CD4-positive, alpha-beta memory T cell (primary cell): Measurements from ENCODE around the gene ALK. TPM values are rescaled to one million over a fixed set of nuclear protein-coding genes. Genes with fewer than 3 reads are reported as not detected.

Experiments
- CTCF ChIA-PET: fragments of 350-600 bp; sonication (Branson Sonifier 250); formaldehyde crosslinking; loops from one replicate; lab custom pipeline; 2021; ENCODE audit warnings: inconsistent platforms; ENCODE audit not compliant: partially characterized antibody; lab: Charles Lee
- POLR2A ChIA-PET: fragments of 350-600 bp; sonication (Branson Sonifier 250); formaldehyde crosslinking; loops from one replicate; lab custom pipeline; 2021; ENCODE audit not compliant: partially characterized antibody; lab: Charles Lee
- DNase-seq, 5 donors: peaks; one replicate each; pipeline versions ENCODE4 v3.0.0 to v3.0.0-alpha.2; 2020 to 2022; ENCODE audit warnings: mixed read lengths in 1 of 5
- H3K27ac ChIP-seq: one replicate; pipeline ENCODE4 v1.7.0; 2013; ENCODE audit warnings: low read depth, low read length
- H3K27me3 ChIP-seq: 2 replicates; pipeline ENCODE4 v1.7.0; 2013; ENCODE audit warnings: mild to moderate bottlenecking, low read length, moderate library complexity; ENCODE audit not compliant: insufficient read depth
- H3K36me3 ChIP-seq: 2 replicates; pipeline ENCODE4 v1.7.0; 2013; ENCODE audit warnings: mild to moderate bottlenecking, low read length, moderate library complexity; ENCODE audit not compliant: insufficient read depth
- H3K4me1 ChIP-seq: 2 replicates; pipeline ENCODE4 v1.7.0; 2013; ENCODE audit warnings: mild to moderate bottlenecking, low read length, moderate library complexity; ENCODE audit not compliant: insufficient read depth
- H3K4me3 ChIP-seq, 2 donors: one replicate each; pipeline ENCODE4 v1.7.0; 2013; ENCODE audit warnings: low read length in 2 of 2, mild to moderate bottlenecking in 1 of 2
- H3K9me3 ChIP-seq, 2 donors: one replicate each; pipeline ENCODE4 v1.7.0; 2013; ENCODE audit warnings: low read length in 2 of 2, control low read depth in 1 of 2; ENCODE audit not compliant: control insufficient read depth in 1 of 2
- H3K27ac Mint-ChIP-seq, 7 donors: one replicate each; pipeline ENCODE4 v1.8.0; 2020 to 2021; ENCODE audit warnings: mixed read lengths in 7 of 7, mild to moderate bottlenecking in 6 of 7, inconsistent platforms in 3 of 7, moderate library complexity in 3 of 7
- H3K27me3 Mint-ChIP-seq, 2 donors: one replicate each; pipeline ENCODE4 v1.8.0; 2020 to 2021; ENCODE audit warnings: mixed read lengths in 2 of 2
- H3K36me3 Mint-ChIP-seq, 2 donors: one replicate each; pipeline ENCODE4 v1.8.0; 2020 to 2021; ENCODE audit warnings: mixed read lengths in 2 of 2, inconsistent platforms in 1 of 2, mild to moderate bottlenecking in 1 of 2
- H3K4me1 Mint-ChIP-seq, 4 donors: one replicate each; pipeline ENCODE4 v1.8.0; 2020 to 2021; ENCODE audit warnings: mixed read lengths in 4 of 4, mild to moderate bottlenecking in 1 of 4
- H3K4me3 Mint-ChIP-seq, 8 donors: one replicate each; pipeline ENCODE4 v1.8.0; 2020 to 2021; ENCODE audit warnings: mixed read lengths in 8 of 8, mild to moderate bottlenecking in 7 of 8, moderate library complexity in 6 of 8, inconsistent platforms in 3 of 8
- H3K9me3 Mint-ChIP-seq, 8 donors: one replicate each; pipeline ENCODE4 v1.8.0; 2020 to 2021; ENCODE audit warnings: mixed read lengths in 8 of 8, mild to moderate bottlenecking in 5 of 8, inconsistent platforms in 3 of 8, moderate library complexity in 1 of 8
- intact Hi-C: fragments of 100-400 bp; cut with micrococcal nuclease; formaldehyde crosslinking; loops from one replicate; pipeline ENCODE4 v1.15.1; 2023
- polyA plus RNA-seq, 2 donors: library from polyadenylated mRNA; unstranded; fragments of 300-500 nt; fragmentation: Illumina TruSeq; gene quantifications; one replicate each; pipeline ENCODE4 v1.2.3, GENCODE V29; 2021
- total RNA-seq, 2 experiments: library from RNA; stranded (reverse); gene quantifications; one replicate each; pipeline ENCODE4 v1.2.3, GENCODE V29; 2021

The ALK gene
- total and polyA plus RNA-seq, 4 experiments from 2014 or later = 0.07 TPM; not detected in 3

DNA sequence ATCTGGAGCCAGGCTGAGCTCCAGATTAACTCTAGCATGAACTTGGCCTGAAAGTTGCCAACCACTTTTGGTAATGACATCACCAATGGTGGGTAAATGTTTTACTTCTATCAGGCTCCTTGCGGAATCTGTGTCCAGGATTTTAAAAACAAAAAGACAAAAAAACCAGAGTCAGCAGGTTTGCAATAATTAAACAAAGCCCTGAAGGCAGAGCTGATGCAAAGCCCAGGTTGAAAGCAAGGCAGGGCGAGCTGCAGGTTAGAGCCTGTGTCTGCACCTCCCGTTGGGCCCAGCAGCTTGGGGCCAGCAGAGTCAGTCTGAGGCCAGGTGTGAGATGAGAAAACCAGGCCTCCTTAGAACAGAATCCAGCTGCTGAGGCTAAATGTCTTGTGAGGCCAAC lies 29.1 kb upstream of the ALK start:
- H3K27ac ChIP-seq = no peak overlapping the region
- intact Hi-C loops = no loop called here
- no peaks in the 10 kb centered on the region for H3K36me3 ChIP-seq
- H3K4me1 Mint-ChIP-seq = no peaks in the 10 kb centered on the region
- no peaks in the 10 kb centered on the region for H3K9me3 ChIP-seq
- H3K36me3 Mint-ChIP-seq = no peaks in the 10 kb centered on the region
- CTCF ChIA-PET = interaction anchor here (1.0 kb wide), 1 partner anchor 27 kb away, joined by 5 read pairs; no protein-coding TSS in a partner anchor
- no peak overlapping the region for H3K4me3 Mint-ChIP-seq
- no peaks in the 10 kb centered on the region for H3K4me1 ChIP-seq
- peaks cover 7 to 15% of the 10 kb centered on the region in 2 donors for H3K27me3 Mint-ChIP-seq
- POLR2A ChIA-PET = no interaction called here
- peaks cover 6% of the 10 kb centered on the region for H3K27me3 ChIP-seq
- H3K4me3 ChIP-seq = no peak overlapping the region
- DNase-seq = no peak
- no peak overlapping the region for H3K27ac Mint-ChIP-seq
- H3K9me3 Mint-ChIP-seq = peaks cover 0 to 3% (median 0%) of the 10 kb centered on the region in 8 donors

DNA sequence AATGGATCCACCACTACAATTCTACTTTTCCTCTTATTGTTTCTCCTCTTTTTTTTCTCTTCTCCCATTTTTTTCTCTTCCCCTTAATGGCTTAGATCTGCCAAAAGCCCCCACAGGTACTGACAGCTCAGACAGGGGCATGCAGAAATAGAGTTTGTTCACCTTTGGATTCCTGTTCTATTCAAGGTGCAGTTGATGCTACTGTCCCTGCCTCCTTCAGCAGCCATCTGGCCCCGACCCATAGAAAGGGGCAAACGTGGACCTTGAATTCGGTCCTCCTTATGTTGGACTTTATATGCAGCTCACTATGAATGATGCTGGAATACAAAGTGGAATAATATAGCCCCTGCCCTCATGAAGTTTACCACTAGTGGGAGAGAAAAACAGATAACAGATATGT lies 27.7 kb upstream of the ALK start:
- DNase-seq = no peak
- Mint-ChIP-seq H3K27ac (no peak overlapping the region), H3K9me3 (peaks cover 0 to 9% (median 3%) of the 10 kb centered on the region in 8 donors), H3K4me3 (no peak overlapping the region), H3K4me1 (no peaks in the 10 kb centered on the region), H3K36me3 (no peaks in the 10 kb centered on the region), H3K27me3 (peaks cover 4 to 11% of the 10 kb centered on the region in 2 donors)
- CTCF ChIA-PET = interaction anchor here (1.2 kb wide), 1 partner anchor 26 kb away, joined by 4 read pairs; no protein-coding TSS in a partner anchor
- POLR2A ChIA-PET = no interaction called here
- Histone ChIP-seq H3K4me3 (no peak overlapping the region), H3K27me3 (peaks cover 6% of the 10 kb centered on the region), H3K9me3 (no peaks in the 10 kb centered on the region), H3K27ac (no peak overlapping the region), H3K36me3 (no peaks in the 10 kb centered on the region), H3K4me1 (no peaks in the 10 kb centered on the region)
- intact Hi-C loops = no loop called here

DNA sequence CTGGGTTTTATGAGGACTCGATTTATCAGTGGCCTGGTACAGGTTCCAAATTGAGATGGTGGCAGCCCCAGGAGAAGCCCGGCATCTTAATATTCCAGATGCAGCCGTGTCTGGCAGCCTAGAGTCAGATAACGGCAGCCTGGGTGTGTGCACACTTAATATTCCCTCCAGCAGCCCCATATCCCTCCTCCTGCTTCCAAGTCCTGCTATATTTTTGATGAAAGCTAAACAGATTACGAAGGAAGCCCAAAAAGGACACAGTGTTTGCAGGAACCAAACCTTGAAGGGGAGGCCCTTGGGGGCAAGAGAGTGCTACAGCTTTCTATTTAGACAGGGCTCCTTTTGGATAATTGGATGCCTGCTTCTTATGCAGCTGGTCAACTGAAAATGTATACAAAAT lies 25.1 kb upstream of the ALK start:
- Mint-ChIP-seq H3K36me3 (no peaks in the 10 kb centered on the region), H3K4me3 (no peak overlapping the region), H3K27ac (no peak overlapping the region), H3K9me3 (peaks cover 0 to 11% (median 9%) of the 10 kb centered on the region in 8 donors), H3K27me3 (peaks cover 1 to 9% of the 10 kb centered on the region in 2 donors), H3K4me1 (no peaks in the 10 kb centered on the region)
- ChIA-PET CTCF (no interaction called here), POLR2A (interaction anchor here (0.6 kb wide), 1 partner anchor 33 kb away, joined by 3 read pairs; no protein-coding TSS in a partner anchor)
- no peak overlapping the region for H3K4me3 ChIP-seq
- no peaks in the 10 kb centered on the region for H3K4me1 ChIP-seq
- no peak overlapping the region for H3K27ac ChIP-seq
- H3K36me3 ChIP-seq = no peaks in the 10 kb centered on the region
- no peaks in the 10 kb centered on the region for H3K9me3 ChIP-seq
- no peaks in the 10 kb centered on the region for H3K27me3 ChIP-seq
- intact Hi-C loops = no loop called here
- no peak for DNase-seq

DNA sequence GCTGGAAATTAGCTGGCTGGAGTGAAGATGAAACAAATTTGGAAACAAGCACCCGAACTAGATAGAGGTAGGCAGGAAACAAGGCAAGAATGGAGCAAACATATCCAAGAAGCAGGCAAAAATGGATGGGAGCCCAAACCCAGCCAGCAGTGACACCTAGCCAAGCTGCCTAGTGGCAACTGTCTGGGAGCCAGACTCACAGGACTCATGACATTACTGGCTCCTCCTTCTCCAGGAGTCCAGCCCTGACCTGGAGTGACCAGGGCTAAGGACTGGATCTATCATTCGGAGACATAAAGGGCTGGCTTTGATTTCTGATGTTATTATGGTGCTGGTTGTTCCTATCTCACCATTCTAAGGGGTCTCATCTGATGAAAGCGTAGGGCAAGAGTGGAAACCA lies 21.3 kb upstream of the ALK start:
- Histone ChIP-seq H3K27ac (no peak overlapping the region), H3K27me3 (no peaks in the 10 kb centered on the region), H3K9me3 (no peaks in the 10 kb centered on the region), H3K4me3 (no peak overlapping the region), H3K4me1 (no peaks in the 10 kb centered on the region), H3K36me3 (no peaks in the 10 kb centered on the region)
- CTCF ChIA-PET = no interaction called here
- POLR2A ChIA-PET = no interaction called here
- no peaks in the 10 kb centered on the region for H3K36me3 Mint-ChIP-seq
- DNase-seq = no peak
- intact Hi-C loops = no loop called here
- H3K27ac Mint-ChIP-seq = no peak overlapping the region
- peaks cover 2 to 8% of the 10 kb centered on the region in 2 donors for H3K27me3 Mint-ChIP-seq
- H3K4me3 Mint-ChIP-seq = no peak overlapping the region
- peaks cover 0 to 11% (median 9%) of the 10 kb centered on the region in 8 donors for H3K9me3 Mint-ChIP-seq
- H3K4me1 Mint-ChIP-seq = no peaks in the 10 kb centered on the region

DNA sequence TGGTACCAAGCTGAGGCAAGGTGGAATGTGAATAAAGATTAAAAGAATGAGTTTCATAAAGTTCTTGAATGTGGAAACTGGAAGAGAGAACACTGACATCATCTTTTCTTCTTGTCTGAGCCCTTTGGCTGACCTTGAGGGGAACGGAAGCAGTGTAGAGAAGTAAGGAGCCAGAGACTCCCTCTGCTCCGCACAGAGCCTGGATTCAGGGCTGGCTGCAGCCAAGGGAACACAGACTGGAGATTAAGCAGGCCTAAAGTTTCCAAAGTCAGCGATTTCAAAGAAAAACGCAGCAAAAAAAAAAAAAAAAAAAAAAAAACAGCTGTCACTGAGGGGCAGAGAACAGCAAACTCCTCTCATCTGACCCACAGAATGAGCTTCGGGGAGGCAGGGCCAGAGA lies 19.3 kb upstream of the ALK start:
- no peaks in the 10 kb centered on the region for H3K27me3 ChIP-seq
- no peaks in the 10 kb centered on the region for H3K36me3 ChIP-seq
- H3K9me3 ChIP-seq = no peaks in the 10 kb centered on the region
- peaks cover 0 to 11% (median 9%) of the 10 kb centered on the region in 8 donors for H3K9me3 Mint-ChIP-seq
- no peak overlapping the region for H3K4me3 Mint-ChIP-seq
- no peaks in the 10 kb centered on the region for H3K36me3 Mint-ChIP-seq
- H3K4me1 ChIP-seq = no peaks in the 10 kb centered on the region
- POLR2A ChIA-PET = no interaction called here
- H3K4me3 ChIP-seq = no peak overlapping the region
- H3K27ac Mint-ChIP-seq = no peak overlapping the region
- CTCF ChIA-PET = no interaction called here
- H3K27ac ChIP-seq = no peak overlapping the region
- no peaks in the 10 kb centered on the region for H3K4me1 Mint-ChIP-seq
- DNase-seq = no peak
- H3K27me3 Mint-ChIP-seq = peaks cover 2 to 8% of the 10 kb centered on the region in 2 donors
- intact Hi-C loops = no loop called here

DNA sequence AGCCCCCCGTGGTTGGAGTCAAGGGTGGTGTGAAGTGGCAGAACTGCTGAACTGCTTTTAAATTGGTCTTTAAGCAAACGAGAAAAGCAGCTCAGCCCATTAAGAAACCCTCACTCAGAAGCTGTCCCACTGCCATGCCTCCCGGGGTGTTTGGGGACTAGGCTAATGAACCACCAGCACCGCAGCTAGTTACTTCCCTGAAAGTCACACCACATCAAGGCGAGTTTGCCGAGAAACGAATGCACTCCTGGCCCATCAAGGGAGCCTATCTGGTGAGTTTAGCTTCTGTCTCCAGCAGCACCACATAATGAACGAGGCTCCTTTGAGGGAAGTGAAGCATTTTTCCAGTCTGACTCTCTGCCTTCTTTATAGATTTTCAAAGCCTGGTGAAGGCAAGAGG lies 14.6 kb upstream of the ALK start:
- intact Hi-C loops = no loop called here
- no peaks in the 10 kb centered on the region for H3K4me1 ChIP-seq
- CTCF ChIA-PET = interaction anchor here (1.0 to 1.5 kb wide), 2 partner anchors 12 to 14 kb away, joined by 3 to 4 read pairs; no protein-coding TSS in a partner anchor
- Mint-ChIP-seq H3K27me3 (peaks cover 13 to 22% of the 10 kb centered on the region in 2 donors), H3K4me1 (no peaks in the 10 kb centered on the region), H3K36me3 (no peaks in the 10 kb centered on the region), H3K9me3 (peaks cover 0 to 3% (median 0%) of the 10 kb centered on the region in 8 donors), H3K27ac (no peak overlapping the region), H3K4me3 (no peak overlapping the region)
- POLR2A ChIA-PET = no interaction called here
- no peak overlapping the region for H3K4me3 ChIP-seq
- no peaks in the 10 kb centered on the region for H3K36me3 ChIP-seq
- H3K27me3 ChIP-seq = no peaks in the 10 kb centered on the region
- no peak for DNase-seq
- no peaks in the 10 kb centered on the region for H3K9me3 ChIP-seq
- H3K27ac ChIP-seq = no peak overlapping the region

DNA sequence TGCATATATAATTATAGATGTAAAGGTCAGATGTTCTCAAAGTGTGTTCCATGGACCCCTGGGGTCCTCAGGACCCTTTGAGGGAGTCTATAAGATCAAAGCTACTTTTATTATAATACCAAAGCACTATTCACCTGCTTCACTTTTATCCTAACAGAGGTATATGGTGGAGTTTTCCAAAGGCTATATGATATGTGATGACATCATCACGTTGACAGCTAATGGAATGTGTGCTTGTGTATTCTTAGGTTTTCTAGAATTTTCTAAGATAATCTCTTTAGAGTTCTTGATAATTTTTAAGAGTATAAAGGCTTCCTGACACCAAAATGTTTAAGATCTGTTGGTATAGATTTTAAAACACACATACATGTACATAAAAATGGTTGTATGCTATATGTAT lies 10.4 kb upstream of the ALK start:
- Mint-ChIP-seq H3K4me1 (no peaks in the 10 kb centered on the region), H3K9me3 (no peaks in the 10 kb centered on the region), H3K36me3 (no peaks in the 10 kb centered on the region), H3K4me3 (no peak overlapping the region), H3K27me3 (peaks cover 11 to 15% of the 10 kb centered on the region in 2 donors), H3K27ac (no peak overlapping the region)
- H3K36me3 ChIP-seq = no peaks in the 10 kb centered on the region
- H3K9me3 ChIP-seq = no peaks in the 10 kb centered on the region
- no peak for DNase-seq
- ChIA-PET POLR2A (no interaction called here), CTCF (interaction anchor here (0.9 to 1.0 kb wide), 3 partner anchors 8 to 15 kb away, joined by 3 to 4 read pairs (median 4); no protein-coding TSS in a partner anchor)
- H3K27ac ChIP-seq = no peak overlapping the region
- H3K4me3 ChIP-seq = no peak overlapping the region
- intact Hi-C loops = no loop called here
- H3K27me3 ChIP-seq = no peaks in the 10 kb centered on the region
- no peaks in the 10 kb centered on the region for H3K4me1 ChIP-seq
